Eye (tissue), 1 donor: ENCODE results near the gene ABHD3.
"Not testable (repeated sequence)": the region's sequence is repeated elsewhere in the genome, so short reads cannot be mapped to it uniquely, and the experiment has no call there.

Experiments
- DNase-seq: peaks from one replicate; pipeline ENCODE4 v3.0.0-alpha.2; 2015

Gene ABHD3

DNA sequence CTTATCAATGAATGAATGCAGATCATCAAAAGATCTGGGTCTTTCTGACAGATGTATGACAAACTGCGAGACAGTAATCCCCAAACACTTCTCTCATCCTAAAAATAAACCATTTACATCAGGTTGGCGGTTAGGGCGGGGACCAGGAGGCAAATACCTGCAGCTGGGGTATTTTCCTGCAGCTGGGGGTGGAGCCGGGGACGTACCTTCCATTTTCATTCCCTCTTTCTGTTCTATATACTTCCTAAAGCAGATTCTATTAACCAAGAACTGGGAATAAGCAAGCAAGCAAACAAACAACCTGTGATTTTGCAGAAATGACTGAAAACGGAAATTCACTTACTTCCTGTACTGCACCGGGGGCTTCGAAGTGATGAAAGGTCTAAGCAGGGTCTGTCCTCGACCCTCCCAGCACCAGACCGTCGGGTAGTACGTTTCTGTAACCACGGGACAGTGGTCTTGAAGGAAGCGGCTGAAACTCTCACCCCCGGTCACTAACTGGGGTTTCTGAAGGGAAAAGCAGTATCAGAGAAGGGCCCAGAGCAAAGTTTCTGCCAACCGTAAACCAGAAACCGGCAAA, 1.2 kb downstream of the ABHD3 start:
- DNase-seq, result no peak

DNA sequence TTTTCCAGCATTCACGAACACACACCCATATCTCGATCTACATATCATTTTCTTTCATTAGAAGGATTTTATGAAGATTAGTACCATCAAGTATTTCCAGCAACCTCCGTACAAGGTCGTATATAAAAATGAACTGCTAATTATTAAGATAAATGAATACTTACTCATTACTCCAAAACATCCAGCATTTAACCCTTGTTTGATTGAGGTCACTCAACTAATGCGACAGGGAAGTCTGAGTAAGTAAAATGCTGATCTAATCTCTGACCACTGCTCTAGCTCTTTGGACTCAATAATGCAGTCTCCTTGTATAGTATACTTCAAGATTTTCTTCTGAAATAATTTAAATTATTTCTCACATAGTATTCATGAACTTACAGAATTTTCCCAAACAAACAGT, 2.0 kb downstream of the ABHD3 start:
- DNase-seq, result peak; percentile 3

DNA sequence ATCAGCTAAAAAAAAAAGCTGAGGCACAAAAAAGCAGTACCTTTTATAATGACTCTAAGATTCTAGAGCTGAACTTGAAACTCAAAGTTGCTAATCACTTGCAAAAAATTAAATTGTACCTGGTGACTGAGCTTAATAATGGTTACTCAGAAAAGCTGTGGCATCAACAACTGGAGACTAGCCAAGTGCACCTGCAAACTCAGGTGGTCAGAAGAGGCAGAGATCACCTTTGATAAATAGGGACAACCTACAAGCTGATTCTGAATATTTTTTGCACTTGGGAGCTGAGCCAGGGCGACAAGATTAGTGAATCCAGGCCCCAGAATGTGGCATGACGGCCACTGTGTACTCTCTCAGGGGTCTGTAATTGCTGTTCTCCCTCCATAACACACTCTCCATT, 3.0 kb downstream of the ABHD3 start:
- DNase-seq, result no peak

DNA sequence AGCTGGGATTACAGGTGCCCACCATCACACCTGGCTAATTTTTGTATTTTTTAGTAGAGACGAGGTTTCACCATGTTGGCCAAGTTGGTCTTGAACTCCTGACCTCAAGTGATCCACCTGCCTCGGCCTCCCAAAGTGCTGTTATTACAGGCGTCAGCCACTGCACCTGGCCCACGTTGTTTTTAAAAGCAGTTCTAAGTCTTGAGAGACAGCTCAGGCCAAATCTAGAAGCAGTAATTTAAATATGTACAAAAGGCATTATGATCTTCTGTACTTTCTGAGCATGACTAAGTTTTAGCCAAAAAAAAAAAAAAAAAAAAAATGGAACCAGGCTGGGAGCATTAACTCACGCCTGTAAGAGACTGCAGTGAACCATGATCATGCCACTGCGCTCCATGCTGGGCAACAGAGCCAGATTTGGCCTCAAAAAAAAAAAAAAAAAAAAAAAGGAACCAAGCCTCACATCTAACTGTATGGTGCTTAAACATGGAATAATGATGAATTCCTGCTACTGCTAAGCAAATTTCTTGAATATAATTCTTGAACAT, 4.0 kb downstream of the ABHD3 start:
- peak; percentile 1 for DNase-seq

DNA sequence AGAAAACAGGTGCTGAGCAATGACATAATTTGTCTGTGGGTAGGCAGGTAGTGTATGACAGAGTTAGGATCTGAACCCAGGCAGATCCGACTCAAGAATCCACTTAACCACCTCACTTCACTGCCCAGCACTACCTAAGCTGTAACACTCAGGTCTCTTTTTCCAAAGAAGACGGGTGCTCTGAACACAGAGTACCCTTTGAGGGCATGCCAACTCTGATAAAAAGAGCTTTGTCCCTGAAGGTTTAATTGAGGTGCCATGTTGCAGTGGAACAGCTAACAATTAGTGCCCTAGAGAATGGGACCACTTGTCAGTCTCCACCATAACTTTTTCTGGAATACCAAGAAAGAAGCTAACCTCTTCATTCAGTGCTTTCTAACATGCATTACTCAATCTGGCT, 11.3 kb downstream of the ABHD3 start:
- no peak for DNase-seq

DNA sequence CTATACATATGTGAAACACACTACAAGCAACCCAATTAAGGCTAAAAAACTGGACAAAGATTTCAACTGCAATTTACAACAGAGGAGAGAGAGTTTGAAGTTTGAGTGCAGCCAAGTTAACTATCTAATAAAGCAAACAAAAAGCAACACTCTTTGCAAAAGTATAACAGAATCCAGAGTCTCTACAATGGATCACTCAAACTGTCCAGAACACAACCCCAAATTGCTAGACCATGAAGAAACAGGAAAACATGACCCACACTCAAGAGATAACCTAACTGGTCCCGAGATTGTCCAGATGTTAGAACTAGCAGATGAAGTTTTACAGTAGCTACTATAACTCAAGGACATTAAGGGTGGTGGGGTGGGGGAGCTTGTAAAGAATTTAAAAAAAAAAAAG, 14.8 kb downstream of the ABHD3 start:
- DNase-seq, result no peak

DNA sequence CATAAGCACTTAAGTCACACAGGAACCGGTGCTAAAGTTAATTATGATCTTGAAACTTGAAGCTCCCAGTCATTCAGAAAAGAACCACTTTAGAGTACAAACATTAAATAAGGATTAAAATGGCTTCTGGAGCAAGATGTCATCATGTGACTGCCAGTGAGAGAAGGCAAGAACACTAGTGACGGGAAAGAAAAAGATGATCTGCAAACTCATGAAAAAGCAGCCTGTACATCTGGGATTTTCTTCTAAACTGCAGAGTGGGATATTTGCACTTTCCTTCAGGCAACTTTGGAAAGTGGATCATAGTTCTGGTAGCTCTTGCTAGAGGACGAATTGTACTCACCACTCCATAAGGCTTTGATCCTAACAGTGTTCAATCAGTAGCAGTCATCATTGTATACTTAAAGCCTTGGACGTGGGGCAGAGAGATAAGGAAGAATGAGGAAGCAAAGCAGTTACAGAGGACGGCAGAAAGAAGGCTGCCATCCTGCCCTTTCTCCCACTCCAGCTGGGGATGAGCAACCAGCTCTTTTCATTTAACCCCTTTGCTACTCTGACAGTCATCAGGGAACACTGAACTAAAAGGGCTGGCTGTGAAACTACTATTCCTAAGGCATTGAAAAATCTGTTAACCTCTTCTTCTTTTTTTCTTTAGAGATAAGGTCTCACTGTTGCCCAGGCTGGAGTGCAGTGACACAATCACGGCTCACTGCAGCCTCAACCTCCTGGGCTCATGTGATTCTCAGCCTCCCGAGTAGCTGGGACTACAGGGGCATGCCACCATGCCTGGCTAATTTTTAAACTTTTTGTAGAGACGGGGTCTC, 18.1 kb downstream of the ABHD3 start:
- DNase-seq, result no peak

DNA sequence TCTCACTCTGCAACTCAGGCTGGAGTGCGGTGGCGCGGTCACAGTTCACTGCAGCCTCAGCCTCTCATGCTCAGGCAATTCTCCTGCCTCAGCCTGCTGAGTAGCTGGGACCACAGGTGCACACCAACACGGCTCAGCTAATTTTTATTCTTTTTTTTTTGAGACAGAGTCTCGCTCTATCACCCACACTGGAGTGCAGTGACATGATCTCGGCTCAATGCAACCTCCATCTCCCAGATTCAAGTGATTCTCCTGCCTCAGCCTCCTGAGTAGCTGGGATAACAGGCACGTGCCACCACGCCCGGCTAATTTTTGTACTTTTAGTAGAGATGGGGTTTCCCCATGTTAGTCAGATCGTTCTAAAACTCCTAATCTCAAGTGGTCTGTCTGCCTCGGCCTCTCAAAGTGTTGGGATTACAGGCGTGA, 19.0 kb downstream of the ABHD3 start:
- not testable (repeated sequence) for DNase-seq

DNA sequence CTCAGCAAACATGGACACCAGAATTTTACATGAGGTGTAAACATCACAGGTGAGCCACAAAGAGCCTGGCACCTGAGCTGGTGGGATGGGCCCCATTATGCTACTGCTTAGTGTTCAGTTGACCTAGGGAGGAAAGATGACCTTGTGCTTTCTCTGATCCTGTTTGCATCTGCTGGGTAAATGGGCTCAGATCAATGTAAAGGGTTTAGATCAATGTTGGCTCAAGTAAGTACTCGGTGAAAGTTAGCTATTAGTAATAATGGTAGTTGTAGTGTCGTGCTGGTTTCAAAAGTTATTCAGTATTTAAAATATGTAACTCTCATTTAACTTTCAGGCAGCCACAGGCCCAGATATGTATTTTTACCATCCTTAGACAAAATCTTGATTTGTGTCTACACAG, 19.8 kb downstream of the ABHD3 start:
- no peak for DNase-seq

DNA sequence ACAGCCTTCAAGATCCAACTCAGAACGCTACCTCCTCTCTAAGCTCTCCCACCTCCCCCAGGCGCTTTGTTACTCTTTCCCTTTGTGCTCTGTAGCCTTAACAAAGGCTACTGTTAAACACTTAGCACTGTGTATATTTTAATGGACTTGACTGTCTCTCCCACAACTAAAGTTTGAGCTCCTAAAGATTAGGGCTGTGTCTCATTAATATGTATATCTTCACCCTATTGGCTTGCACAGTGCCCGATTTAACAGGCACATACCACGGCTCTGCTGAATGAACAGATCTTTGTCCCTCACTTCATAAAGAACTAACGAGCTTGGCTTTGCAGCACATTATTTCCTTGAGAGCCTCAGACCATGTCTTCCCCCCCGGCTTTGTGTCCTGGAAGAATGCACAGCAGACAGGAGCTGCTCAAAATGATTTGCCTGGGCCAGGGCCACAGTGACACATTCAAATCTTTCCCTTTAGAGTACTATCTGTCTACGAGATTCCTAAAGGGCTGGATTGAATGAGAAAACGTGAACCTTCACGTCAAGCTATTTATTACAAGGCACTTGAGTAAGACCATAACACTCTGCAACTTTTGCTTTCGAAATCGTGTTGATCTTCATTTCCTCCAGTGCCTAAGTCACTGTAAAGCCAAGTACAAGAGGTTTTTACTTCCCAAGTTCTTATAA, 22.1 kb downstream of the ABHD3 start:
- peak; percentile 69 for DNase-seq

DNA sequence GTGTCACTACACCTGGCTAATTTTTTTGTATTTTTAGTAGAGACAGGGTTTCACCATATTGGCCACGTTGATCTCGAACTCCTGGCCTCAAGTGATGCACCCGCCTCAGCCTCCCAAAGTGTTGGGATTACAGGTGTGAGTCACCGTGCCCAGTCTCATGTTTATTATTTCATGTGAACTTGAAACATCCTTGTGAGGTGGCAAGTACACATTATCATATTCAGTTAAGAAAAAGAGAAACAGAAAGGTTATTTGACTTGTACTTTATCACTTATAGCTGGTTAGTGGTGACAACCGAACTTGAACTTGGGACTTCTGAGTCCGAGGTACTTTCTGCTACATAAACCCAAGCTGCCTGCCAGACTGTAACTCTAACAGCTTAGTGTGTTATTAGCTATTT, 24.4 kb downstream of the ABHD3 start:
- DNase-seq, result no peak

DNA sequence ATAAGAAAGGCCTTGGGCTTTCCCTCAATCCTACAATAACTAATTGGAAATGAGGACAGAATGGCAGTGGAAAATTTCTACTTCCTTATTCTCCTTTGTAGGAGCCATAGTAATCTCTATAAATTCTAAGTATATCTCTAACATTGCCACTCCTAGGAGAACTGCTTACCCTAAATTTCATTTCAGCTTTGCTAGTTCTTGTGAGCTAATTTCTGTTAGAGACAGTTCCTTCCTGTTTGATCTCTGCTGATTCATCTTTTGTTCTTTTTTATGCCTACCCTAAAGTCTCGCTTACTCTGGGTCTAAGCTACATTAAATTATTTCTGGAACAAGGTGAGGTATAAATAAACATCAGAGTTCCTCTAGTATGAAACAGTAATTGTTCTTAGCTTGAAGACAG, 25.7 kb downstream of the ABHD3 start:
- DNase-seq, result no peak

DNA sequence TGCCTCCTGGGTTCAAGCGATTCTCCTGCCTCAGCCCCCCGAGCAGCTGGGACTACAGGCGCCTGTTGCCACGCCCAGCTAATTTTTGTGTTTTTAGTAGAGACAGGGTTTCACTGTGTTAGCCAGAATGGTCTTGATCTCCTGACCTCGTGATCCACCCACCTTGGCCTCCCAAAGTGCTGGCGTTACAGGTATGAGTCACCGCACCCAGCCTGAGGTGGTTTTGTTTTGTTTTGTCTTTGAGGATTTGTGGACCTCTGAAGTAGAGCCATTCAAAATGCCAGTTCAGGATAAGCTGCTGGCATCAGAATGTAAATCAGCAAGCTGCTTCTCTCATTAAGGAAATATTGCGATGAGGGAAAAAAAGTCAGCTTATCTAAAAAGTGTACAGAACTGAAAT, 29.2 kb downstream of the ABHD3 start:
- not testable (repeated sequence) for DNase-seq

DNA sequence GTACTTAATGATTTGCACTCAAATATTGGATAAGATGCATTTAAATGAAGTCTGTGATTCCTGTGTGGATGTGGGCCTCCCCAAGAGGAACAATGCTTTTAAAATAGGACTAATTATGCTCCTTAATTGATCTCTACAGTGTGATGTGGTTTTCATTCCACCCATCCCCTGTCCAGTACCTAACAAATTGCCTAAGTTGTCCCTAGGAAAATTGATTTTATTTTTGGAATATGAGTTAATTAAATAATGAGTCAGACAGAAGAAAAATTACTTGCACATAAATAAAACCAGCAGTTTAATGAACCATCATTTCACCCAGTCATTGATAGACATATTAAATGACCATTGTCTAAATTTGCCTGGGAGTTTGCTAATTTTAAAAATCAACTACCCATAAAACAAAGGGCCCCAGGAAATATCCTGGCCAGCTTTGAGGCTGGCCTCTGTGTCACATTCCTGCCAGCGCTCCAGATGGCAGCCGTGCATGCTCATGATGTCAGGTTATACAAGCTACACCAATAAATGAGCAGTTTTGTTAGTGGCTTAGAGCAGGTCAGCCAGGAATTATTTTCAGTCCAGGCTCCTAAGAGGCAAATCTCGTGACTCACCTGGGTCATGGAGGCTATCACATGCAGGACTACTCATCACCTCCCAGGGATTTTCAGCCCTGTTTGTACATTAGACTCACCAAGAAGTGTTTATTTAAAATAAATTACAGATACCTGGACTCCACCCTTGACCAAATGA, 31.9 kb downstream of the ABHD3 start:
- peak; percentile 37 for DNase-seq

DNA sequence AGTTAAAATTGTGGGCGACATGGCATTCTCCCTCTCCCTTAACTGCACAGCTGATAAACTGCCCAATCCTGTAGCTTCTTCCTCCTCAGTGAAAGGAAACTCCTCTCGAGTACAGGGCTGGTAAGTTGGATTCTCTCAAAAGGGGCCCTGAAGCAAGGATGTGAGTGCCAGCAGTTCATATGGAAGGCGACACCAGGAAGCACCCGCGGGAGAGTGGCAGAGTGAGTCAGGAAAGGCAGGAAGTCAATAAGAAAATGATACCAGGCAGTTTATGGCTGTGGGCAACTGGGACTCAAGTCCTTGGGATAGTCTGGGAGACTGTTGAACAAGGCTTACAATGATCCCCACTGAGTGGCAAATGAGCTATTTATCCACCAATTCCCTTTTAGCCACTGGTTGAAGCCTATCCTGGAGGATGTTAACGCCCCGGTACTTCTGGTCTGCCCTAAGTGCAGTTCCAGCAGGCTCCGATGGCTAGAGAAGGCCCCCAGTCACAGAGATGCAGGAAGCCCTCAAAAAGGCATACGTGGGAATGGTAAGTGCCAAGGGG, 34.8 kb downstream of the ABHD3 start:
- no peak for DNase-seq

DNA sequence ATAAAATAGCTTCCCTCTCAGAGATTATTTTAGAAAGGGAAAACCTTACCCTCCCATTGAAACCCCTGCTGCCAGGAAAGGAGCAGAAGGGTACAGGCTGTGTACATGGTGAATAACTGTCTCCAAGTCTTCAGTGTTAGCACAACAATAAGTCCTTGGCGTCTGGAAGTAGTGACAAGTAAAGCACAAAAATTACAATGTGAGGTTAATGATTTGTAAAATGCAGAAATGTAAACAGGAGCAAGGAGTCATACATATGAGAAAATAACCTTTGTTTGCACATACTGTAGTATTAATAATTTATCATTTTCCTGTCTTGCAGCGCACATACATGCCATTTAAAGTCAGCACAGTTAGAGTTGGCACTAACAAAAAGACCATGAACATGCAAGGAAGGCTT, 40.5 kb downstream of the ABHD3 start:
- DNase-seq, result no peak

DNA sequence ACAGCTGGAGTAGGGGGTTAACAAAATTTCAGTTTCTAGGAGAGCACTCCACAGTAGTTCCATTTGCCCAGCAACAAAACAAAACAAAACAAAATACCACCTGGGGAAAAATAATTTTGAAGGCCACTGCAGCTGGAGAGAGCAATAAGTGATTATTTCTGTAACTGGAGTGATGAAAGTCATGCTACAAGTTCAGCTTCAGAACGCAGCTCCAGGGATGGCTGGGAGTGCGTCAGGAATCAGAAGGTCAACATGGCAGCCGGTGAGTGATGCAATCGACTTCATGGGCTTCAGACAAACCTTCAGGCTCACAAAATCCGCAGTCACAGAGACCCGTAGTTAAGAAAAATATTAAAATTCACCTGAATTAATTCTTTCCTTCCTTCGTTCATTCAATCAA, 41.0 kb downstream of the ABHD3 start:
- no peak for DNase-seq

DNA sequence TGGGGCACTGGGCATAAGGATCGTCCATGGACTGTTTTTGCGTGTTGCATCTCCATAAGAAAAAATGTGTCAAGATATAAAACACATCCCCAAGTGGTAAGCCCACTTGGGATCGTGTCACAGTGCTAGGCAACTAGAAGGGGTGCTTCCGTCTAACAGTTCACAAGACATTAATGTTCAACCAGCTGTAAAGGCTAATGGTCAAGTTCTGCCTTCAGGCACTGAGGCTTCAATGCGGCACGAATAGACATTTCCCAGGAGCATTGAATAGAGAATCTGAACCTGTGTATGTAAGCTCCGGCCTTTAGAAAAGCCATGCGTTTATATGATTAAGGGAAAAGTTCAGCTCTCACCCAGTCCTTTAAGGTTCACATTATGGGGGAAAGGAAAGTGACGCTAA, 42.0 kb downstream of the ABHD3 start:
- DNase-seq, result peak; percentile 68

DNA sequence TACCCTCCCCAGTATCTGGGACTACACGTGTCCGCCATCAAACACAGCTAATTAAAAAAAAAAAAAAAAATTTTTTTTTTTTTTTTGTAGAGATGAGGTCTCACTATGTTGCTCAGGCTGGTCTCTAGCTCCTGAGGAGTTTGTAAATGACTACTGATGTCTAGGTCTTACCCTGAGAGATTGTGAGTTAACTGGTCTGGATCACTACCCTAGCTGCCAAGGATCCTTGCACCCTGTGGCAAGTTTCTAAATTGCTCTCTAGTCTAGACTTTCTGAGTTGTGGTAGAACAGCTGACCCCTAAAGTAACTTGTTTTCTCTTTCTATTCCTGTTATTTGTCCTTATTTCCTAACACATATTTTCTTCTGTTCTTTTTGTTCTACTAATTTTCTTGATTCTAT, 44.5 kb downstream of the ABHD3 start:
- no peak for DNase-seq

DNA sequence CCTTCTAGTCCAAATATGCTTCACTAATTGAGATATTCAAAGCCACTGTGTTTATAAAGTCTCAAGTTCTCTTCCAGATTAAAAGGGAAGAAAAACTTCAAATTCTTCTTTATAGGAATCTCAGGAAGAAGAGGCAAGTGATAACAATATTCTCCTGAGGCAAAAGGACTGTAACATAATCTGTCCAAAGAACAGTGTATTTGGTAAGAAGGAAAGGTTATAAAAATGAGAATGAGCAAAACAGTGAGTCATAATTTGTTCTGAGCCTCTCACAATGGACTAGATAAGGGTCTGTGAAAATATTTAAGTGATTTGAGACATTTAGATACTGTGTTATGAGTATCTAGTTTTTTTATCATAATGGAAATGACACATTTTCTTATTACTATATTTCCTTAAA, 48.2 kb downstream of the ABHD3 start:
- no peak for DNase-seq

DNA sequence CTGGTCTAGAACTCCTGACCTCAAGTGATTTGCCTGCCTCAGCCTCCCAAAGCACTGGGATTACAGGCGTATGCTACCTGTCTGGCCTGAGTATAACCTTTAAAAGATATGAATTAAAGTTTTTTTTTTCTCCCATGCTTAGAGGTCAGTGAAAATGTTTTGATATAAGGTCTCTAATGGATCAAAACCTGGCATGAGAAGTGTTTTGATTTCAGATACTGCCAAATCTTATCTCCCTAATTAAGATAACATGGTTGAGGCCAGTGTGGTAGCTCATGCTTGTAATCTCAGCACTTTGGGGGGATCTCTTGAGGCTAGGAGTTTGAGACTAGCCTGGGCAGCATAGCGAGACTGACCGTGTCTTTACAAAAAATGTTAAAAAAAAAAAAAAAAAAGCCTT, 51.2 kb downstream of the ABHD3 start:
- no peak for DNase-seq

DNA sequence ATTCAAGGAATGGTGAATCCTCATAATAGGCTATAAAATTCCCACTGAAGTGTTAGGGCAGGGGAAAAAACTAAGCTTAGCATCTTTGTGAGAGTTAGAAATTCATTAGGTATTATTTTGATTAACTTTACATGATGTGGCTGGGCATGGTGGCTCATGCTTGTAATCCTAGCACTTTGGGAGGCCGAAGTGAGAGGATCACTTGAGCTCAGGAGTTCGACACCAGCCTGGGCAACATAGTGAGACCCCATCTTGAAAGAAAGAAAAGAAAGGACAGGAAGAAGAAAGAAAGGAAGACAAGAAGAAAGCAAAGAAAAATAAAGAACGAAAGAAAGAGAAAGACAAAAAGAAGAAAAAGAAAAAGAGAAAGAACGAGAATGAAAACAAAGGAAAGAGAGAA, 52.5 kb downstream of the ABHD3 start:
- no peak for DNase-seq

DNA sequence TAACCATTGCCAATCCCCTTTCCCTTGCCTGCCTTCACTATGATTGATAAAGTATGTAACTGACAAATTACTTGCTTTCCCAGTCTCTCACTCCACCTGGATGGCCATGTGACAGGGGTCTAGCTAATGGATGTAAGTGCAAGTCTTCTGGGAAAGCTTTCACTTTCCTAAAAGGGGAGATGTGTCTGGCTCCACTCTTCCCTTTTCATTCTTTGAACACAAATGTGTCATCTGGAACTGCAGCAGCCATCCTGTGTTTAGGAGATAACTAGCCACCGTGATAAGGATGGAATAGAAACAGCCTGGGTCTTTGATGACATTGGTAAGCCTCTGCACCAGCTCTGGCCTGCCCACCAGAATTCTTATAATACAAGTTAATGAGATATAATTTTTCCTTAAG, 54.3 kb downstream of the ABHD3 start:
- DNase-seq, result no peak
